ENCODE results near the gene FOXJ3.

DNA sequence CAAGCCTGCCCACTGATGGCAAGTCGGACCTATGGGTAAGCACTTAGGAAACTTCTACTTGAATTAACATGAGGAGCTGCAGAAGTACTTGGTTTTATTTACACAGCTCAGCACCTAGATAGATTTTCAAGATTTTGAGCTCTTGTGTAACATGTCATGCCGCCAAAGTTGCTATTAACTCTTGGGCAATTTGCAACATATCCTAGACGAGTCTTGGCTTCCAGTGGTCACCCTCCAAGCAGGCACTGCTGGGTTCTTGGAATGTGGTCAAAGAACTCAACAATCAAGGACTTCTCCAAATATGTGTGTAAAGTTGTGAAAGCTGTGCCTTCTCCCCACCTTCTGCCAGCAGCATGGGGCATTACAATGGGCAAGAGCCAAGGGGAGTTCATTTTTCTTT lies 199.6 kb downstream of the FOXJ3 start:
- TF ChIP-seq, protein P1, sequence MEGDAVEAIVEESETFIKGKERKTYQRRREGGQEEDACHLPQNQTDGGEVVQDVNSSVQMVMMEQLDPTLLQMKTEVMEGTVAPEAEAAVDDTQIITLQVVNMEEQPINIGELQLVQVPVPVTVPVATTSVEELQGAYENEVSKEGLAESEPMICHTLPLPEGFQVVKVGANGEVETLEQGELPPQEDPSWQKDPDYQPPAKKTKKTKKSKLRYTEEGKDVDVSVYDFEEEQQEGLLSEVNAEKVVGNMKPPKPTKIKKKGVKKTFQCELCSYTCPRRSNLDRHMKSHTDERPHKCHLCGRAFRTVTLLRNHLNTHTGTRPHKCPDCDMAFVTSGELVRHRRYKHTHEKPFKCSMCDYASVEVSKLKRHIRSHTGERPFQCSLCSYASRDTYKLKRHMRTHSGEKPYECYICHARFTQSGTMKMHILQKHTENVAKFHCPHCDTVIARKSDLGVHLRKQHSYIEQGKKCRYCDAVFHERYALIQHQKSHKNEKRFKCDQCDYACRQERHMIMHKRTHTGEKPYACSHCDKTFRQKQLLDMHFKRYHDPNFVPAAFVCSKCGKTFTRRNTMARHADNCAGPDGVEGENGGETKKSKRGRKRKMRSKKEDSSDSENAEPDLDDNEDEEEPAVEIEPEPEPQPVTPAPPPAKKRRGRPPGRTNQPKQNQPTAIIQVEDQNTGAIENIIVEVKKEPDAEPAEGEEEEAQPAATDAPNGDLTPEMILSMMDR (IDR thresholded peaks at IDR 0.05 in 2 of 3, conservative IDR thresholded peaks at IDR 0.05 in 1 of 3; ENCODE audit: borderline replicate concordance in 1 of 3, insufficient read depth in 1 of 3, low read depth in 2 of 3, low read length in 2 of 3): no peak
- TF ChIP-seq RAD21 (IDR thresholded peaks at IDR 0.05; ENCODE audit: low read depth): no peak
- no peak for TF ChIP-seq POLR2A (IDR thresholded peaks at IDR 0.05; ENCODE audit: borderline replicate concordance, extremely low read depth, insufficient read depth, insufficient read length)
- TF ChIP-seq POLR2AphosphoS5 (IDR thresholded peaks at IDR 0.05; ENCODE audit: low read depth, low read length): no peak
- no peak for TF ChIP-seq SIN3A (IDR thresholded peaks at IDR 0.05; ENCODE audit: low read depth)
- no peak for TF ChIP-seq SP1 (IDR thresholded peaks at IDR 0.05; ENCODE audit: low read depth)
- TF ChIP-seq EZH2 (IDR thresholded peaks at IDR 0.05): no peak
- TF ChIP-seq, protein P2, sequence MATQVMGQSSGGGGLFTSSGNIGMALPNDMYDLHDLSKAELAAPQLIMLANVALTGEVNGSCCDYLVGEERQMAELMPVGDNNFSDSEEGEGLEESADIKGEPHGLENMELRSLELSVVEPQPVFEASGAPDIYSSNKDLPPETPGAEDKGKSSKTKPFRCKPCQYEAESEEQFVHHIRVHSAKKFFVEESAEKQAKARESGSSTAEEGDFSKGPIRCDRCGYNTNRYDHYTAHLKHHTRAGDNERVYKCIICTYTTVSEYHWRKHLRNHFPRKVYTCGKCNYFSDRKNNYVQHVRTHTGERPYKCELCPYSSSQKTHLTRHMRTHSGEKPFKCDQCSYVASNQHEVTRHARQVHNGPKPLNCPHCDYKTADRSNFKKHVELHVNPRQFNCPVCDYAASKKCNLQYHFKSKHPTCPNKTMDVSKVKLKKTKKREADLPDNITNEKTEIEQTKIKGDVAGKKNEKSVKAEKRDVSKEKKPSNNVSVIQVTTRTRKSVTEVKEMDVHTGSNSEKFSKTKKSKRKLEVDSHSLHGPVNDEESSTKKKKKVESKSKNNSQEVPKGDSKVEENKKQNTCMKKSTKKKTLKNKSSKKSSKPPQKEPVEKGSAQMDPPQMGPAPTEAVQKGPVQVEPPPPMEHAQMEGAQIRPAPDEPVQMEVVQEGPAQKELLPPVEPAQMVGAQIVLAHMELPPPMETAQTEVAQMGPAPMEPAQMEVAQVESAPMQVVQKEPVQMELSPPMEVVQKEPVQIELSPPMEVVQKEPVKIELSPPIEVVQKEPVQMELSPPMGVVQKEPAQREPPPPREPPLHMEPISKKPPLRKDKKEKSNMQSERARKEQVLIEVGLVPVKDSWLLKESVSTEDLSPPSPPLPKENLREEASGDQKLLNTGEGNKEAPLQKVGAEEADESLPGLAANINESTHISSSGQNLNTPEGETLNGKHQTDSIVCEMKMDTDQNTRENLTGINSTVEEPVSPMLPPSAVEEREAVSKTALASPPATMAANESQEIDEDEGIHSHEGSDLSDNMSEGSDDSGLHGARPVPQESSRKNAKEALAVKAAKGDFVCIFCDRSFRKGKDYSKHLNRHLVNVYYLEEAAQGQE (IDR thresholded peaks at IDR 0.05; ENCODE audit: low read depth): no peak
- TF ChIP-seq EGR1 (IDR thresholded peaks at IDR 0.05; ENCODE audit: low read depth): no peak
- TF ChIP-seq, protein P3, sequence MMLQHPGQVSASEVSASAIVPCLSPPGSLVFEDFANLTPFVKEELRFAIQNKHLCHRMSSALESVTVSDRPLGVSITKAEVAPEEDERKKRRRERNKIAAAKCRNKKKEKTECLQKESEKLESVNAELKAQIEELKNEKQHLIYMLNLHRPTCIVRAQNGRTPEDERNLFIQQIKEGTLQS (IDR thresholded peaks at IDR 0.05): no peak
- TF ChIP-seq, protein P4, sequence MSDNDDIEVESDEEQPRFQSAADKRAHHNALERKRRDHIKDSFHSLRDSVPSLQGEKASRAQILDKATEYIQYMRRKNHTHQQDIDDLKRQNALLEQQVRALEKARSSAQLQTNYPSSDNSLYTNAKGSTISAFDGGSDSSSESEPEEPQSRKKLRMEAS (IDR thresholded peaks at IDR 0.05): no peak
